Measurements from ENCODE around the gene ATXN1.

Gene ATXN1

DNA sequence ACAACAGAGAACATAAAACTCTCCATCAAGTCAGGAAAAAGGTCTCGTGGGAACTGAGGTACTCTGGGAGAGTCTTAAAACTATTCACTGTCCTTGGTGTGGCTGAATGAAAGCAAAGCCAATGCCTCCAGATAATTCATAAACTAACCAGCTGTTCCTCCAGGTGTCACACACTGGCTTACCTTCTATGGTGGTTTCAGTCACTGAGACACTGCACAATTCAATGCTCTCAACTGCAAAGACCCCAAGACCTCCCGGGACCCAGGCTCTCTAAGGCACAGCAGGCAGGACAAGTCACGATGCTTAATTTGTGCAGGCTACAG is 422.0 kb downstream of the ATXN1 start:
- no peak for DNase-seq (ENCODE audit: low spot score)
- no peak for FAIRE-seq

DNA sequence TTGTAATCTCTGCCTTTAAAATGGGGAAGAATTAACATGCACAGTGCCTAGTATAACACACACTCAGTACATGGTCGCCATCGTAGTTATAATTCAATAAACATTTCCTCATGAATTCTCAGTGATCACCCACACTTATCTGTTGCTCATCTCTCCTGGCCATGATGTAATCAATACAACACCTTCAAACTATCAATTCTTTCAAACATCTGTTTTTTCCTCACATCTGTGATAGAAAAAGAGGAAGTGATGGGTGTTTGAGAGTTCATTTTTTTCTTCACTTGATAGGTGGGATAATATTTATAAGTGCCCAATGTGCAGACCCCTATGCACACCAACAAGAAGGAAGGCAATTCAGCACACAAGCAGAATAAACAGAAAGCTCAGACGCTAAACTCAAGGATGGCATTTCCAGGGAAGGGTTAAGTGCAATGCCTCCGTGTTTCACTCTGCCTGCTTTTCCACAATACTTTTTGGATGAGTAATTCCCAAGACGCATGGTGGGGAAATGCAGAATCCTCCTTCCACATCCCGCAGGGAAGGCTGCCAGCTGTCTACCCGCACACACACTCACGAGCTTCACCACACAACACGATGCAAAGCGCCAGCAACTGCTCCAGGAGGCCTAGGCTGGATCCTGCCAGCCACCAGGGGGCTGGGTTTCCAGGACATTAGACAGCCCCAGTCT is 422.5 kb downstream of the ATXN1 start:
- FAIRE-seq = peak; percentile 86
- DNase-seq (ENCODE audit: low spot score) = peak; percentile 92

DNA sequence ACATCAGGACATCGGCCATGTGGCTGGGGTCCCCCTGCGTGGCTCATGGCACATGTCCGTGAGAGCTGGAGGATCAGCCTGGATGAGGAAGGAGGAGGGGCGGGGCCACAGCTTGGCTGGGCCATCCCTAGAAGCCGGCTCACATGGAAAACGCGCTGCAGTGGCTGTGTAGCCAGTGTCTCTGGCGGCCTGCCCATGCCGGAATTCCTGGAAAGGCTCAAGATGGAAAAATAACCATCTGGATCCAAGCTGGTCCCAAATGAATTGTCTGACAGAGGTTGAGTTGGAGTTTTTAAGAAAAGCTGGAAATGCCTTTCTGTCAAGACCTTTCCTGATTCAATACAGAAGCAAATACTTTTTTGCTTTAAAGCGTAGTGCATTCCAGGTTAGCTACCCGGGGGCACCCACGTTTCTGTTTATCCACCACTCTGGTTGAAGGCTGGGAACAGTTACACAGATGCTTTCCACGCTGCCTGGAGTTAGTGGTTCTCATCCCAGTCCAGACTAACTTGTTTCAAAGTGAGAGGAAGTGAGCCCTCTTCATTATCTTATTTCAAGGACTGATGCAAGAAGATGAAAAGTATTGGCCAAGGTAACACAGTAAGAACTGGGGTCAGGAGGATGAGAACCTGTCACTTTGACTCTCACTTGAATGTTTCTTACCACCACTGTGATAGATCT is 423.8 kb downstream of the ATXN1 start:
- no peak for FAIRE-seq
- no peak for DNase-seq (ENCODE audit: low spot score)

DNA sequence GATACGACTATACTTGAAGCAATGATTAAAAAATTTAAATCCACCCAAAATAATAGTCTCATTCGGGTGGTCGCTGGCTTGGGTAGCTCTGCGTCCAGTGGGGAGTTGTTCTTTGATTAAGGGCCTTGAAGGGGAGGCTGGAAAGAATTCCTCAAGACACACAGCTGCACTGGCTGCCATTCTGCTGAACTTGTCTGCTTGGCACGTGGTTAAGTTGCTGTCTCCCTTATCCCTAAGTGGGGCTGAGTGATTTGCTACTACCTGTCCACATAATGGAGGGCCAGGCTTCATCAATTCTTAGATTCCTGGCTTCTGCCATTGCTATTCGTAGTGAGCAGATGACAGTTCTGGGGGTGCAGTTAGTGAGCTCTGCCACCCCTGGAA is 424.4 kb downstream of the ATXN1 start:
- DNase-seq (ENCODE audit: low spot score) (no peak), FAIRE-seq (no peak)

DNA sequence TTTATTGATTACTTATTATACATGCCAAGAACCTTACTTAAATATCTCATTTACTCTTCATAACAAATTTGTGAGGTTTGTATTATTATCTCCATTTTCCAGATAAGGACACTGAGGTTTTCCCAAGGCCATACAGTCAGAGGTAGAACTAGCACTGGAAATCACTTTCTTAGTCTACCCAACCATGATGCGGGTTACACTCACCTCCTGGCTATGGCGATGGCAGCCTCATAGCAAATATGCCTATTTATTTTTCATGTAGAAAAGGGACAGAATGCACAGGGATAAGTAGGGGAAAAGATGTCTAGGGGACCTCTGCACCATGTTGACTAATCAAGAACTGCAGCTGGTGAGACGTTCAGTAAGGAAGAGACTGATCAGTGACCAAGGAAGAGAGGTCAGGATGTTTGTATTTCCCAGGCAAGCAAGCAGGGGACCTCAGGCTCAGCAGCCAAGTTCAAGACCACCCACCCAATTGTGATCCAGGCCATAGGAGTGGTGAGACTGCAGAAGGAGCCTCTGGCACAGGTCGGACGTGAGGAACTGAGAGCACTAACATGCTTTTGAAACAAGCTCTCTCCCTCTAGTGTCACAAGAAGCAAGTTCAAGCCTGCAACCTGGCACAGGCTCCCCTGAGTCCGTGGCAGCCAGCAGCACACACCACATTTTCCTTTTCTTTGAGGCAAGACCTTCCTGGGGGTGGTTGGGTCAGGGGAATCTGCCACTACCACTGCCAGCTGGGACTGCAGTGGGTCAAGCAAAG is 425.0 kb downstream of the ATXN1 start:
- FAIRE-seq (no peak), DNase-seq (ENCODE audit: low spot score) (no peak)

DNA sequence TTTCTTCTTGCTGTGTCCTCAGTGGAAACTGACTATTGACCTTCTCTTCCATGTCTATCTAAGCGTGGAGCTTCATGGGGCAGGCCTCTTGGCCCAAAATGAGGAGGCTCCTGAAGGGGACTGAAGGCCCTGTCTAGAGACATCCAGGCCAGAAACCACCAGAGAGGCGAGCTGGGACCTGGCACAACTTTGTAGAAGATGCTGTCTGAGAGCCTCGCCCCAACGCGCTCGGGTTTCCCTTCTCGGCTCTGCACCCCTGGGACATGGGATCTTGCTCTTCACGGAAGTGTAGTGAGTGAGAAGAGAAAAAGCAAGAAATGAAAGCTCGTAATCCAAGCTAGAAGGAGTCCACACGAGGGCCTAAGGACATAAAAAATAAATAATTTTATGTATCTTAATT is 426.1 kb downstream of the ATXN1 start:
- FAIRE-seq (no peak), DNase-seq (ENCODE audit: low spot score) (no peak)

DNA sequence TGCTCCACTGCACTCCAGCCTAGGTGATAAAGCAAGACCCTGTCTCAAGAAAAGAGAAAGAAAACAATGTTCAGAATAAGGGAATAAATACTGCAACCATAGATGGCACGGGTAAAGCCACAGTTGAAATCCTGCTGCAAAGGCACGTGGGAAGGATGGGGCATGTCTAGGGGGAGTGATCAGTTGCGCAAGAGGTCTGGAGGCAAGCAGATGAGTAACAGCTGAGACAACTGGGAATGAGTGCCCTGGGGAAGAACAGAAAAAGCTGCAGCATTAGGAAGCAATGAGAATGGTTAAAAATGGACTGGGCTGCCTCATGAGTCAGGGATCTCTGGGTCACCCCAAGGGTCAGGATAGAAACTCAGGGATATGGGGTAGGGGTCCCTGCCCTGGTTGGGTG is 426.6 kb downstream of the ATXN1 start:
- peak; percentile 74 for DNase-seq (ENCODE audit: low spot score)
- peak; percentile 74 for FAIRE-seq

DNA sequence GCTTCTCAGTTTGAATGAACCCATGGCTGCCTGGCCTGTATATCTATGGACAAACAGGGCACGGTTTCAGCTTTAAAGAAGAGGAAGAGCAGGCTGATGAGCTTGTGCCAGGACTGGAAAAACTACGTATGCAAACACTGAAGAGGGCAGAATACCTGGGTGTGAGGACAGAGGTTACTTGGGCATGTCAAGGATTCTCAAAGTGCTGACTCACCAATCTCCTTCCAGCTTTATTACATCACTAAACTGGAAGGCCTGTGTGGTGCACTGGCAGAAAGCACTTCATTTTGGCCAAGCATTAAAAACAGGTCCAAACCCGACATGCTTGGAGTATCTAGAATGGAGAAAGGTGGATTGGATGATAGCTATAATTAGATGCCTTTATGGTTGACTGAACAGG is 427.7 kb downstream of the ATXN1 start:
- DNase-seq (ENCODE audit: low spot score) = peak; percentile 75
- FAIRE-seq = peak; percentile 8

DNA sequence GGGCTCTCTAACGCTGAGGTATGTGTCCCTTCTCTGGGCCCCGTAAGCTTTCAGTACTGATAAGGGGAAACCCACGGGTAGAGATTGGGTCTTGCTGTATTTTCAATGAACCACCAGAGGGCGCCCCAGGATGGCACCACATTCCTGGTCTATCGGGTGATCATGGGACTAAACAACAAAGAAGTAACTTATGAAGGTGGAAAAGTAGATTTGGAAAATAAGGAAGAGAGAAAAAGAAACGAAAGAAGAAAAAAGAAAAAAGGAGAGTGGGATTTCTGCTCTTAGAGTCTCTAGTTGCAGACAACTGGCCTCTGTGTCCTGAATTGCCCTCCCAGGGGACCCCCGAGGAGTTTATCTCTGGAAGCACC is 429.1 kb downstream of the ATXN1 start:
- FAIRE-seq (peak; percentile 17), DNase-seq (ENCODE audit: low spot score) (peak; percentile 56)

DNA sequence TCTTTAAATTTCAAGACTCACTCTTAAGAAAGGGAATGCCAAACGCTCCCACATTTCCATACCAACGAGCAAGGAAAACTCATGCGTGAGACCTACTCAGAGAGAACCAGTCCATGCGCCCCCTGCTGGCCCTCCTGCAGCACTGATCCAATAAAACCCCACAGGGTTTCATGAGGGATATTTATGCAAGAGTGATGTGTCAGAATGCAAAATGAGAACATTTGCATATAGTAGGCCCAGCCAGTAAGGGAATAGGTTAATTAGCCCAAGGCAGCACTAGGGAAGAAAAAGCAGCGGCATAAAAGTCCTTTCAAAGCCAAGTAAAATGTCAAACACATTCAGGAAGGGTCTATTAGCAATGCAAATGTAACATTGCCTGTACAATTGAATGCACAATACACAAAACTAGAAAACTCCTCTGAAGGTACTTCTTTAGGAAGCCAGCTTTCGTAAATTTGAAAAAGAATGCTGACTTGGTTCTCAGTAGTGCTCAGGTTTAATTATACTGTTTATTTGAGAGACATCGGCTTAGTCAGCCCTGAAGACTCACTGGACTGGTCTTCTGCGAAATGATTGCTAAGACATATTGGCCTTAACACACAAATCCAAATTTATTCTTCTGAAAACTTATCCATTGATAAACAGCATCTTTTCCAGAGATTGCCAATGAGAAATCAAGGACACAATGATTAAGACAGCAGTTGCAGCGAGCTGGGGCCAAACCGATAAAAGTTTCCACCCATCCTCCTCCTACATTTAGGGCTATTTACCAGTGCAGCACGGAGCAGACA is 429.7 kb downstream of the ATXN1 start:
- DNase-seq (ENCODE audit: low spot score) (peak; percentile 57), FAIRE-seq (no peak)

DNA sequence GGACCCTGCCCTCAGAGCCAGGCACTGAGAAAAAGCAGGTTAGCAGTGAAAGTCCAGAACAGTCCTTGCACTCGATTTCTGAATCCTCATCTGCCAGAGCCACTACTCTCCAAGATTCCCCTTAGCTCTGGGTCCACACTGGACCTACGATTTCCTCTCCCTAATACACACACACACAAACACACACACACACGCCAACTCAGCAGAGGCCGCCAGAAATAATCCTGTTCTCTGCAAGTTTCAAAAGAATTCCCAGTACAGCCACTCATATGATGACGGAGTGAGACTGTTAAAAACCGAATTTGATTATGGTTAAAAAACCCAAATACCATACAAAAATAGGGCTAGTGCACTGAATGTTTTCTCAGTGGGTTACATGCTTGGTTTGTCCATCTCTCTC is 432.0 kb downstream of the ATXN1 start:
- DNase-seq (ENCODE audit: low spot score) (no peak), FAIRE-seq (no peak)

DNA sequence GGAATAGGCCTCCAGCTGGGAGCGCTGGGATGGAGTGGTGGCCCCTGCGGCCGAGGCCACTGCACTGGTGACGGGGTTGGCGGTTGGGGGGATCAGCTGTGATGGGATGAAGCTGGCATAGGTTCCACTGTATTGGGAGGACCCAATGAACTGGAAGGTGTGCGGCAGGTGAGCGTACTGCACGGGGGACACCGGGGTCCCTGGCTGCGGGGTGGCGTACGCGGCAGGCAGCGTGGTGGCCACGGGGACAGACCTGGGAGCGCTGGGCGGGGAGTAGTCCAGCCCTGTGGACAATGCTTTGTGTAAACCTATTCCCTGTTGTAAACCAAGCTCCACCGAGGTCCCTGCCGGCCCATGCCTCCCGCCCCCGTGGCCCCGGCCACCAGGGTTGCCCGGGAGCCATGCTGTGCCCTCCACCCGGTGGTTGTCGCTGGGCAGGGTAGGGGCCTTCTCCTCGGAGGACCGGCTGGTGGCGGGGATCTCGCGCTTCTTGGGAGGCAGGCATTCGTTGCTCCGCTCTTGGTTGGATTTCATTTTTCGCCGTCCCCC is 433.4 kb downstream of the ATXN1 start:
- FAIRE-seq = no peak
- no peak for DNase-seq (ENCODE audit: low spot score)

DNA sequence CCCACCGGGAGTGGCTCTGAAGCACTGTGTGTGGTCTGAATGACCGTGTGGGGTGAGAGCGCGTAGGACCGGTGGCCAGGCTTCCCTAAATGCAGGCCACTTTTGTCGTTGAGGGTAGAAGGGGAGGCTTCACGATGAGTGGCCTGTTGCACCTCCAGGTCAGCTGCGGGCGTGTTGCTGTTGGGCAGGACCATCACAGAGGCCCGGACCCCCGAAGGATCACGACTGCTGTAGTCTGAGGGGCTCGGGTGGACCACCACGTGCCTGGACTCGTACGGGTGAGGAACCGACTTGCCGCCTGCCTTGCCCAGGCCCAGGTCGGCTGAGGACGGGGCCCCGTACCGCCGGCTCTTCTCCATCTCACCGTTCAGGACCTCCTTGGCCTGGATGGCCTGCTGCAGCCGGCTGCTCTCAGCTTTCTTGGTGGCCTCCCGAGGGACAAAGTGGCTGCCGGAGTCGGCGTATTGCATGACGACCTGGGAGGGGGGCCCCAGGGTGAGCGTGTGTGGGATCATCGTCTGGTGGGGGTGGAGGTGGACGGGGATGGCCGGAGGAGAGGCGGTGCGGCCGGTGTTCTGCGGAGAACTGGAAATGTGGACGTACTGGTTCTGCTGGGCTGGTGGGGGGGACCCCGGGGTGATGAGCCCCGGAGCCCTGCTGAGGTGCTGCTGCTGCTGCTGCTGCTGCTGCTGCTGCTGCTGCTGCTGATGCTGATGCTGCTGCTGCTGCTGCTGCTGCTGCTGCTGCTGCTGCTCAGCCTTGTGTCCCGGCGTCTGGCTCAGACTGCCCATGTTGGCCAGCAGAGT is 434.1 kb downstream of the ATXN1 start:
- no peak for DNase-seq (ENCODE audit: low spot score)
- FAIRE-seq = no peak

DNA sequence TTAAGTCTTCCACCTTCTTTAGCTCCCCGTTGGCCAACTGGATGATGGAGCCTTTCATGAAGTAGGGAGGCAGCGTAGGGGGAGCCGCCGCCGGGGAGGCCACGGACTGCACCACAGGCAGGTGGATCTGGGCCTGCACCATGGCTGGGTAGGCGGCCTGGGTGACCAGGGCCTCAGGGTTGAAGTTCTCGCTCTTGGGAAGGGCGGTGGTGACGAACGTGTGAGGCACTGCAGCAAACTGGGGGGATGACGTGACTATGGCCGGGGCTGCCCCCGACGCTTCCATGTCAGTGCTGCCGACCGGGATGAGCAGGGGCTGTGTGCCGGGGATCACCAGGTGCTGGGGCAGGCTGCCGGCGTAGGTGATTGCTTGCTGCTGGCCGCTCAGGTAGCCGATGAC is 434.7 kb downstream of the ATXN1 start:
- DNase-seq (ENCODE audit: low spot score) (no peak), FAIRE-seq (no peak)

DNA sequence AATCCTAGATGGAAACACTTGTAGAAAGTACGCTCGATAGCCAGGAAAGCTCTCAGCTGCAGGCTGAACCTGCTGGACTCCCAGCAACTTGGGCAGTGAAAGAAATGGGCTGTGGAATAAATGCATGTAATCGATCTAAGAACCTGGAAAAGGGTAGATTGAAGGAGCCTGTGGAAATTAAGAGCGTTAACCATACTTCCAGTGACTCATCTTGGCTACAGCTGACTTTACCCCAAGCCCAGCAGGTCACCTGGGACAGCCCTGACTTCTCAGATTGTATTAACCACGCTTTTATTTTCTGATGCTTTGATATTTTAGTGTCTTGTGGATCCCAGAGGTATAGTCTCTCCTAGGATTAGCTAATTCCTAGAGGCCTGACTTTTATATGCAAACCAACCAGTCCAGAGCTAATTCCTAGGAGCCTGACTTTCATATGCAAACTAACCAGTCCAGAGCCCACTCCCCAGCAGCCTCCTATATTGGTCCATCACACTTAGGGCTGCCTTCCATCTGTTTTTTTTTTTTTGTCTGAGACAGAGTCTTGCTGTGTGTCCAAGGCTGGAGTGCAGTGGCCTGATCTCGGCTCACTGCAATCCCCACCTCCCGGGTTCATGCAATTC is 436.5 kb downstream of the ATXN1 start:
- DNase-seq (ENCODE audit: low spot score) (no peak), FAIRE-seq (no peak)

DNA sequence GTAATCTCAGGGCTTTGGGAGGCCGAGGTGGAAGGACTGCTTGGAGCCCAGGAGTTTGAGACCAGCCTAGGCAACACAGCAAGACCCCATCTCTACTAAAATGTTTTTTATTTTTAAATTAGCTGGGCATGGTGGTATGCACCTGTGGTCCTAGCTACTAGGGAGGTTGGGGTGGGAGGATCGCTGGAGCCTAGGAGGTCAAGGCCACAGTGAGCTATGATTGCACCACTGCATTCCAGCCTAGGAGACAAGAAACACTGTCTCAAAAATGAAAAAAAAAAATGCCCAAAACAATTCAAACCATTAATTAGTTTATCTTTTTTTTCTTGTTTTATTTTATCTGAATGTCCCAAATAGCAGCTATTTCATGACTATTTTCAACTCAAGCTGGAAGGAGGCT is 437.1 kb downstream of the ATXN1 start:
- DNase-seq (ENCODE audit: low spot score) = no peak
- FAIRE-seq = no peak

DNA sequence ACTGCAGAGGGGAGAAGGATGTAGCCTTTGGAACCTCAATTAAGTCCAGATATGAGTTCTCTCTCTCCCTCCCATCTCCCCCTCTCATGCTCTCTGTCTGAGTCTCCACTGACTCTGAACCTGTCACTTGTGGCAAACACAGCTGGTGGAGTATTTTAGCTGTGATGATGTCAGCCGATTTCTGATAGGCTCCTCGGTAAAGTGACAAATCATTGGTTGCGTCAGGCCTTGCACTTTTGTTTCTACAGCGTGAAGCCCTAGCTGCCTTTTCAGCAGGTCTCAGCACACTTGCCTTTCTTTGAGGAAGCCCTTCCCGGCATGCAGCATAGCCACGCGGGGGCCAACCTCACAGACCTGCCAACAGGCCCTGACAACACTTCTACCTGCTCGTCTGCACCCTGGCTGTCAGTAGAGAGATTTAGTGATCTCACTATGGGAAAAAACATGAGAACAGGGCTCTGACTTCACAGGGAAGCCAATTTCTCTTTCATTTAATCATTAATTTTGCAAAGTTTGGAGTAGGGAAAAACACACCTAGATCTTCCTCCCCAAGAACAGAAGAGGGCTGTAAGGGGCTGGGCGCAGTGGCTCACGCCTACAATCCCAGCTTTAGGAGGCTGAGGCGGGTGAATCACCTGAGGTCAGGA is 438.5 kb downstream of the ATXN1 start:
- DNase-seq (ENCODE audit: low spot score) = peak; percentile 64
- no peak for FAIRE-seq

DNA sequence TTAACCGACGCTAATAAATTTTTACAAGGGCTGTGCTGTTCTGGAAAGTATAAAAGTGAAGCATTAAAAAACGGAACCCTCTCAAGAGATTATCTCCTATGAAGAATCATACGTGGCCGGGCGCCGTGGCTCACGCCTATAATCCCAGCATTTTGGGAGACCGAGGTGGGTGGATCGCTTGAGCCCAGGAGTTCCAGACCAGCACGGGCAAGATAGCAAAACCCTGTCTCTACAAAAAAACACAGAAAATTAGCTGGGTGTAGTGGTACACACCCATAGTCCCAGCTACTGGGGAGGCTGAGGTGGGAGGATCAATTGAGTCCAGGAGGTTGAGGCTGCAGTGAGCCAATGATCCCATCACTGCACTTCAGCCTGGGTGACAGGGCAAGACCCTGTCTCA is 439.4 kb downstream of the ATXN1 start:
- DNase-seq (ENCODE audit: low spot score) (no peak), FAIRE-seq (no peak)

DNA sequence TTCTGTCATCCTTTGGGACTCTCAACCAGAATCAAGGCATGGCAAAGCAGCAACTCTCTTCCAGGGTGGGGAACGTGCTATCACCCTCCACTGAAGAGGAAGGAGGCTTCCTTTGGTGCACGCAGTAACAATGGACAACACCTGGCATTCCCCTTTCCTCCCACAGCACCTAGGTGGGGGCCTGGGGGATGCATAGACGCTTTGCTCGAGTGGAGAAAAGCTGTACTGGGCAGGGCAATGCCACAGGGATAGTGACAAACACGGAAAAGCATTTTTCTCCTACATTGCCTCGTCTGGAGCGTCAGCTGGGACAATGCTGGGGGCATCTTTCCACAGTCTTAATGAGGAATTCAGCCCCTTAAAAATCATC is 439.9 kb downstream of the ATXN1 start:
- FAIRE-seq = no peak
- no peak for DNase-seq (ENCODE audit: low spot score)
